ENCODE results near the gene ZSWIM5.

DNA sequence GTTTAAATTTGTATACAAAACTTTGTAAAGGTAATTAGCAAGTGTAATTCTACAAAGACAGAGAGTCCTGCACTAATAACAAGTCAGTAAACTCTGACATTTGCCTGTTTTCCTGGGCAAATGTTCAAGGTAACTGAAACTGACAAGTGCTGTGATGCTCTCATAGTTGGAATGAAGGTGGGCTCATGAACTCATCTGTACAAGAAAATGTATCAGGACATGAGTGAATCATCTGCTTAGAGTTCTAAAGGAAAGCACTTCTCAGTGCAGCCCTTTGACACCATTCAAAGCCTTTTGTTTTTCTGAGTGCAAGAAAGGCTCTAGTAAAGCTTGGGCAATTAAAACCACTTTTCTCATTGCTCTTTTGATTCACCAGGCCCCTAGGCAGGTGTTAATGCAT is 102.9 kb downstream of the ZSWIM5 start:
- TF ChIP-seq, protein P1, sequence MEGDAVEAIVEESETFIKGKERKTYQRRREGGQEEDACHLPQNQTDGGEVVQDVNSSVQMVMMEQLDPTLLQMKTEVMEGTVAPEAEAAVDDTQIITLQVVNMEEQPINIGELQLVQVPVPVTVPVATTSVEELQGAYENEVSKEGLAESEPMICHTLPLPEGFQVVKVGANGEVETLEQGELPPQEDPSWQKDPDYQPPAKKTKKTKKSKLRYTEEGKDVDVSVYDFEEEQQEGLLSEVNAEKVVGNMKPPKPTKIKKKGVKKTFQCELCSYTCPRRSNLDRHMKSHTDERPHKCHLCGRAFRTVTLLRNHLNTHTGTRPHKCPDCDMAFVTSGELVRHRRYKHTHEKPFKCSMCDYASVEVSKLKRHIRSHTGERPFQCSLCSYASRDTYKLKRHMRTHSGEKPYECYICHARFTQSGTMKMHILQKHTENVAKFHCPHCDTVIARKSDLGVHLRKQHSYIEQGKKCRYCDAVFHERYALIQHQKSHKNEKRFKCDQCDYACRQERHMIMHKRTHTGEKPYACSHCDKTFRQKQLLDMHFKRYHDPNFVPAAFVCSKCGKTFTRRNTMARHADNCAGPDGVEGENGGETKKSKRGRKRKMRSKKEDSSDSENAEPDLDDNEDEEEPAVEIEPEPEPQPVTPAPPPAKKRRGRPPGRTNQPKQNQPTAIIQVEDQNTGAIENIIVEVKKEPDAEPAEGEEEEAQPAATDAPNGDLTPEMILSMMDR (IDR thresholded peaks at IDR 0.05) = no peak
- TF ChIP-seq POLR2A (IDR thresholded peaks at IDR 0.05) = no peak

Data from lower leg skin (tissue), 3 donors.